Activated gamma-delta T cell treated with anti-CD3 and anti-CD28 coated beads, Interleukin-2, amount 50 U/mL, for 16 hours (primary cell): ENCODE data around the gene SUFU.
"Not testable (repeated sequence)": the region's sequence is repeated elsewhere in the genome, so short reads cannot be mapped to it uniquely, and the experiment has no call there.

ENCODE experiments used
- DNase-seq: peaks from one replicate; pipeline ENCODE4 v3.0.0-alpha.2; 2020; ENCODE audit warnings: low read depth

SUFU gene

DNA sequence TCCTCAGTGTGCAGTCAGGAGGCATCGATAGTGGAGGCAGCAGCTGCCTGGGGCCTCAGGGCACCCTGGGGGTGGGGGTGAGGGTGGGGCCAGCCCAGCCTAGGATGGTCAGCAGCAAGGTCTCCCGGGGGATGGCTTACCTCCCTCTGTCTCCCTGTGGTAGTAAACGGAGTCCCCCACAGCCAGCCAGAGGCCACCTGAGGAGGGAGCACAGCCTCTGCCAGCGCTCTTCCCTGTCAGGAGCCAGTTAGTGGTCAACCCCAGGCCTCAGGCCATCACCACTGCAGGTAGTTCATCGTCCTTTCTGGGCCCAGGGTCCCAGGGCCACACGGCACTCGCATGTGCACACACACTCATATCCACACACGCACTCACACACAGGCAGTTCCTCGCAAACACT lies 23.4 kb upstream of the SUFU start:
- DNase-seq, result no peak

GRCh38 chr10:102484021-102484420 lies 19.8 kb upstream of the SUFU start:
- no peak for DNase-seq

GRCh38 chr10:102485093-102485784 lies 18.5 kb upstream of the SUFU start:
- no peak for DNase-seq

GRCh38 chr10:102491136-102491535 lies 12.6 kb upstream of the SUFU start:
- DNase-seq, result no peak

DNA sequence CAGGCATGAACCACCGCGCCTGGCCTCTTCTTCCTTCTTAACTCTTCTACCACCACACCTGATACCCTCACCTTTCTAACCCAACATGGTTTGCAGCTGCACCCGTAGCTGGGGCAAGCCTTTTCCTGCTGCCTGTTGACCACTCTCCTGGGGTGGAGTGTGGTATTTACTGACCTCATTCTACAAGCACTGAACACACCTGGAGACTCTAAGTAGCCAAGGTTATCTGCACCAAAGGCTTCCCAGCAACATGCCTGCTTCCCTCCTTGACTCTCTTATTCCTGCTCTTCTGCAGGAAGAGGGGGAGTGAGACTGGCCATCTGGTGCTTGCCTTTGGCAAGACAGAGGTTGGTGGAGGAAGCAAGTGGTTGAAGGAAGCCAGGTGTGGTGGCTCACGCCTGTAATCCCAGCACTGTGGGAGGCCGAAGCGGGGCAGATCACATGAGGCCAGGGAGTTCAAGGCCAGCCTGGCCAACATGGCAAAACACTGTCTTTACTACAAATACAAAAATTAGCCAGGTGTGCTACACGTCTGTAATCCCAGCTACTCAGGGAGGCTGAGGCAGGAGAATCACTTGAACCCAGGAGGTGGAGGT lies 11.3 kb upstream of the SUFU start:
- DNase-seq, result no peak

GRCh38 chr10:102492983-102493382 lies 10.8 kb upstream of the SUFU start:
- DNase-seq, result no peak

DNA sequence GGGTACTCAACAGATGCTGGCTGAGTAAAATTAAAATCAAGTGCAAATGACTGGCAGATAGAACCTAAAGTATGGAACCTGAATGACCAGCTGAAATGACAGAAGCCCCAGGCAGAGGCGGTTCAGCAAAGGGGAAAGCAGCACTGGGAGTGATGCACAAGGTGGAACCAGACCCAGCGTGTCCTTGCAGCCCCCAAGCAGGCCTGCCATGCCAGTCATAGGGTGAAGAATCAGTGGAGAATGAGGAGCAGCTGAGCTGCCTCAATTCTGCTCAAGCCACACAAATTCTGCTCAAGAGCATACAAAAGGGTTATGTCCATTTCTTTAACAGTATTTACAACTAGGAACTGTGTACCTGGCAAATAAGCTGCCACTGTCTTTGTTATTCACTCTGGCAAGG lies 10.0 kb upstream of the SUFU start:
- DNase-seq, result no peak

- DNase-seq, result no peak
Measured at GRCh38 chr10:102497545-102497944, 6.2 kb upstream of the SUFU start.

- DNase-seq, result no peak
Measured at GRCh38 chr10:102499356-102499755, 4.4 kb upstream of the SUFU start.

GRCh38 chr10:102500686-102501085 lies 3.1 kb upstream of the SUFU start:
- DNase-seq, result not testable (repeated sequence)

GRCh38 chr10:102501201-102502028 lies 2.4 kb upstream of the SUFU start:
- DNase-seq, result no peak

GRCh38 chr10:102502029-102502336 lies 1.8 kb upstream of the SUFU start:
- peak; percentile 96 for DNase-seq

DNA sequence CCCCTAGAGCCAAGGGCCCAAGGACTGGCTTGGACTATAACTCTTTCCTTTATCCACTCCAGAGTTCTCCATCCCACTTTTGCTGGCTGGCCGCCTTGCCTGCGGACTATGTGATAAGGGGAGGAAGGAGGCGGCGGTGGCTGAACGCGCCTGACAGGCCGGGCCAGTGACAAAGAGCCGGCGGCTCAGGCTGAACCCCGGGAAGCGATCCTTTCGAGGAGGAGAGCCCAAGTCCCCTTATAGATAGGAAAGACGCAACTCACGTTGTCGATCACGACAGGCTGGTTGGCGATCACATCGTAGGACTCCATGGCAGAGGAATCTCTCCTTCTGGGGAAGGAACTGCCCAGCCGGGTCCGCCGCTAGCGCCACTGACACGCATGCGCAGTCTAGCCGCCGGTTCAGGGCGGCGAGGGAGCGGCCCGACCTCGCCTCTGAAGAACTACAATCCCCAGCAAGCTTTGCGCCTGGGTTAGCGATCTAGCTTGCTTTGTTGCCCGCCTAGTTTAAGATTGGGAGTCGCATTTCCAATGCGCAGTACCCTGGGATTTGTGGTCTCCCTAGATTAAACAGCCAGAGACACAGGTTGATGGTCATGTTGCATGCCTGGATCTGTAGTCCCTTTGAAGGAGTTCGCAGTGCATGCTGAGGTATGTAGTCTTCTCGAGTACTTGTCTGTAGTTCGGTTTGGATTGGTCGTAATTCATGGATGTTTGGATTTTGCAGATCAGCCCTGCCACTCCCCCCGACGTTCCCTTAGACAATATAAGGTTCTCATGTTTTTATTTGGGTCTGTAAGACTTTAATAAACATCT lies 1.2 kb upstream of the SUFU start, which contains the start of gene ACTR1A:
Gene ACTR1A (minus strand): TSS at position 376 of the 815 bp plus-strand sequence. CDS start 65 bp downstream, at position 311.
- DNase-seq, result peak; percentile 88

DNA sequence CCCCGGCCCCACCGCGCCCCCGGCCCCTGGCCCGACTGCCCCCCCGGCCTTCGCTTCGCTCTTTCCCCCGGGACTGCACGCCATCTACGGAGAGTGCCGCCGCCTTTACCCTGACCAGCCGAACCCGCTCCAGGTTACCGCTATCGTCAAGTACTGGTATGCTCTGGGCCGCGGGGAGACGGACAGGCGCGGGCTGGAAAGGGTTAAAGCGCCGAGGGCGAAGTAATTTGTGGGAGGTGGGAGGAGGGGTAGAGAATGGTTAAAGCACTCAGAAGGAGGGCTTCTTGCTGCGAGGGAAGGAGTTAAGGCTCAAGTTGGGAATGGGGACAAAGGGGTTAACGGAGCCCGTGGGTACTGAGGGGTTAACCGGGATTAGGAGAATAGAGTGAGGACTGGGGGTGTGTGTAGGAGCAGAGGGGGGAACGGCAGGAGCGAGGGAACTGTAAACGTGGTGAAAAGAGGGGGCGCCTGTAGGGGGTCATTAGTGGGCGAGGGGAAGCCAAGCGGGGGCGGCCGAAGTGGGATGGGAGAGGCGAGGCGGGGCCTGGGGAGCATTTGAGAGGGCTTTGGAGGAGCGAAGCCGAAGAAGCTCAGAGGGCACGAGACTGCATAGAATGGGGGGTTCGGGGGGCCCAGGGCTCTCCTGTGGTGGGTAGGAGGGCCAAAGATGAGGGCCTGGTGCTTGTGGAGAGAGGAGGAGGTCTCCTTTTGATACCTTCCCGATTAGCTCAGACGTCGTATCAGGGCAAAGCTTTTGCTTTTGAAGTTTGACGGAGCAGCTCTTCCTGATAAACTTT lies 605 bp downstream of the SUFU start:
- DNase-seq, result no peak

GRCh38 chr10:102504976-102505300 lies 1.2 kb downstream of the SUFU start:
- no peak for DNase-seq

- no peak for DNase-seq
Measured at GRCh38 chr10:102505462-102506115, 1.8 kb downstream of the SUFU start.

DNA sequence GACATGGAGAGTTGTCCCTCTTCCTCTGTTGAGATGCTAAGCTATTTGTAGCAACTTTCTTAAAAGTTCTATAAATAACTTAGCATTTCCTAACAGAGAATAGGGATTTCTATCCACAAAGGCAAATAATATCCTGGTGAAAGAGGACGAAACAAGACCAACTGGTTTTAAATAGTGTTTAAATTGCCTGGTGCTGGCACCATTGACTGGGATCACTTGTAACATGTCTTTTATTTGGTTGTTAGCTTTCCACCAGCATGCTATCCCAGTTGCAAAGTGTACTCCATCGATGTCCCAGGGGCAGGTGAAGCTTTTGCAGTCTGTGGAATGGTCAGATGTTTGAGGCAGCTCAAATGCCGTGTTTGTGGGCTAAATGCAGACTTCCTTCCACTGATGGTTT lies 3.7 kb downstream of the SUFU start:
- no peak for DNase-seq

DNA sequence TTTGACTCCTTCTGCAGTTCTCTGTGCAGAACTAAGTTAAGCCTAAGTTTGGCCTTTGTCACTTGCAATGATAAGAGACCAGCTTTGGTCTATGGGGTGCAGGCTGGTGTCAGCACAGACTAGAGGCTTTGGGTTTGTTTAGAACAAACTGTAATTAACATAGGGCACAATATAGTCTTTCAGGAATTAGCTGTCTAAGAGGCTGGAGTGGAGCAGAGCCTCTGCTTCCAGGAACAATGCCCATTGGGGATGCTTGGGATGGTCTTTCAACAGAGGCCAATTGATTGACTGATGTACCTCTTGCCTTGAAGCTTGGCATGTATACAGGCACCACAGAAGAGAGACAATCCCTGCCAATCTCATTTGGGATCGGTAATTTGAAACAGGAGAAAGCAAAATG lies 4.7 kb downstream of the SUFU start:
- DNase-seq, result no peak

DNA sequence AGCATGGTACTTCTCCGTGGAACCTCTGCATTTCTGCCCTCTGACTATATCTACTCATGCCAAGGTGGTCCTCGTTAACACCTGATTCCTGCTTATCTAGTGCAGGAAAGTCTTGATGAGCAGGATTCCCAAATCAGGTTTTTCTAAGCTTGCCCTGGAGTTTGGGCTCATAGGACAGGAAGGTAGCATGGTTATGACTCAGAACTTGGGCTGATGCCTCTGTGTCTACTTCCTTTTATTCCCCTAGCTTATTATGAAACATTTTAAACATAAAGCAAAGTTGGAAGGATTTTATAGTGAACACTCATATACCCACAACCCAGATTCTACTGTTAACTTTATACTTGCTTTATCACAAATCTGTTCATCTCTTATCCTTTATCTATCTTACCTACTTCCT lies 5.6 kb downstream of the SUFU start:
- DNase-seq, result no peak

DNA sequence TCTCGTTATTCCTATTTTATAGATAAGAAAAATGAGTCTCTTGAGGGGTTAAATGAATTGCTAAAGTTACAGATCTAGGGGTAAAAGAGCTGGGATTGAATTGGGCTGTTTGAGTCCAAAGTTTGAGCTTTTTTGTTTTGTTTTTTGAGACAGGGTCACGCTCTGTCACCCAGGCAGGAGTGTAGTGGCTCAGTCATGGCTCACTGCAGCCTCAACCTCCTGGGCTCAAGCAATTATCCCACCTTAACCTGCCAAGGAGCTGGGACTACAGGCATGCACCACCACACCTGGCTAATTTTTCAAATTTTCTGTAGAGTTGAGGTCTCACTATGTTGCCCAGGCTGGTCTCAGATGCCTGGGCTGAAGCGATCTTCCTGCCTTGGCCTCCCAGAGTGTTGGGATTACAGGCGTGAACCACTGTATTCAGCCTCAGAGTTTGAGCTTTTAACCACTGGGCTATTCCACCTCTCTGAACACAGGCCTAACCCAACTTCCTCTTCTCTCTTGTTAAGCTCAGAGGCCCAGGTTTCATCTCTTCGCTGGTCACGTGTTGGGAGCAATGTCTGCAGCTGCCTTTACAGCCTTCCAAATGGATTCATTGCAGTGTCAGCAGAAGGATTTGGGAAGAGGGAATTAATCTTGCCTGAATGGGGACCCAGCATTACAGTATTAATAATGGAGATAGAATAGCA lies 8.0 kb downstream of the SUFU start:
- no peak for DNase-seq
